ENCODE measurements around the gene EEF1AKMT3.
A peak's percentile ranks its signal among the peaks of the same experiment; 100 is the strongest.

The EEF1AKMT3 gene

GRCh38 chr12:57772429-57773322, at the start of gene EEF1AKMT3:
TSS of gene EEF1AKMT3 (plus strand) at chr12:57772614. CDS start at chr12:57772725, 111 bp downstream.
- peak; percentile 47 to 66 for DNase-seq

- DNase-seq, result peak in 1 of 2 experiments; percentile 19
These were observed 49.4 kb upstream of the EEF1AKMT3 start for GRCh38 chr12:57722716-57723629.

GRCh38 chr12:57723630-57723962, 48.8 kb upstream of the EEF1AKMT3 start:
- DNase-seq, result no peak

- DNase-seq, result no peak
These were observed 48.1 kb upstream of the EEF1AKMT3 start for GRCh38 chr12:57724003-57724935.

- DNase-seq, result no peak
These were observed 47.3 kb upstream of the EEF1AKMT3 start for GRCh38 chr12:57724936-57725740.

GRCh38 chr12:57725851-57726150, 46.6 kb upstream of the EEF1AKMT3 start:
- DNase-seq, result no peak

GRCh38 chr12:57726151-57726883, 46.1 kb upstream of the EEF1AKMT3 start:
- DNase-seq, result peak; percentile 79 to 88

GRCh38 chr12:57726884-57727757, 45.3 kb upstream of the EEF1AKMT3 start:
- peak in 1 of 2 experiments; percentile 59 for DNase-seq

GRCh38 chr12:57727758-57728395, 44.5 kb upstream of the EEF1AKMT3 start:
- no peak for DNase-seq

- DNase-seq, result no peak
These were observed 43.0 kb upstream of the EEF1AKMT3 start for GRCh38 chr12:57729321-57729844.

- no peak for DNase-seq
These were observed 41.9 kb upstream of the EEF1AKMT3 start for GRCh38 chr12:57730336-57731067.

GRCh38 chr12:57731411-57732080, 40.9 kb upstream of the EEF1AKMT3 start:
- no peak for DNase-seq

GRCh38 chr12:57732270-57732669, 40.1 kb upstream of the EEF1AKMT3 start:
- no peak for DNase-seq

GRCh38 chr12:57732726-57733593, 39.5 kb upstream of the EEF1AKMT3 start:
- no peak for DNase-seq

GRCh38 chr12:57733928-57734327, 38.5 kb upstream of the EEF1AKMT3 start:
- DNase-seq, result no peak

GRCh38 chr12:57734591-57734990, 37.8 kb upstream of the EEF1AKMT3 start:
- no peak for DNase-seq
